ENCODE results near the gene HSPG2. TPM values are rescaled to one million over a fixed set of nuclear protein-coding genes. Genes with fewer than 3 reads are reported as not detected.

Gene HSPG2
- total and polyA plus RNA-seq, 9 of the 15 experiments (the other 6 are each of a cell fraction or from before 2014, with no cell fraction given): 0.14 to 160 (median 15.7) TPM

- TF ChIP-seq ZNF589 (CRISPR knock-in tag; IDR thresholded peaks at IDR 0.05; ENCODE audit: low read depth) (peak; percentile 45; the same call in 1 of the 2 replicates), CBFA2T2 (conservative IDR thresholded peaks at IDR 0.05) (peak; percentile 86), ZNF445 (CRISPR knock-in tag; IDR thresholded peaks at IDR 0.05; ENCODE audit: low read depth) (no peak), NR2C2 (CRISPR knock-in tag; IDR thresholded peaks at IDR 0.05) (no peak), NR2C2 (tag; IDR thresholded peaks at IDR 0.05) (no peak), MAFK (IDR thresholded peaks at IDR 0.05; ENCODE audit: low read length) (0 out of 2 replicates have a peak, but pooled peaks have one; percentile 7), FOXM1 (IDR thresholded peaks at IDR 0.05; ENCODE audit: low read depth) (peak; percentile 45; the same call in 1 of the 2 replicates), FOXM1 (CRISPR knock-in tag; IDR thresholded peaks at IDR 0.05; ENCODE audit: low read depth) (no peak), ARID1B (IDR thresholded peaks at IDR 0.05) (peak; percentile 89), TARDBP (IDR thresholded peaks at IDR 0.05) (no peak), RBM39 (optimal IDR thresholded peaks at IDR 0.05; ENCODE audit: low read depth, low read length) (peak; percentile 57), CTBP1 (IDR thresholded peaks at IDR 0.05; ENCODE audit: borderline replicate concordance) (peak; percentile 16; the same call in 1 of the 2 replicates), CBFA2T3 (IDR thresholded peaks at IDR 0.05) (peak; percentile 93), RB1 (IDR thresholded peaks at IDR 0.05; ENCODE audit: low read depth) (no peak; the same call in 1 of the 2 replicates), GATA2 (CRISPR knock-in tag; IDR thresholded peaks at IDR 0.05) (peak; percentile 76), ZEB2 (IDR thresholded peaks at IDR 0.05) (no peak), HDAC1 (IDR thresholded peaks at IDR 0.05) (0 out of 4 replicates have a peak, but pooled peaks of 1 of the 2 experiments have one; percentile 50), HMBOX1 (IDR thresholded peaks at IDR 0.05) (peak; percentile 61), SMARCA4 (IDR thresholded peaks at IDR 0.05) (peak; percentile 68), ZNF57 (CRISPR knock-in tag; IDR thresholded peaks at IDR 0.05) (no peak), PRMT5 (CRISPR knock-in tag; IDR thresholded peaks at IDR 0.05) (no peak), NFIC (IDR thresholded peaks at IDR 0.05) (peak; percentile 43), ZNF639 (CRISPR knock-in tag; conservative IDR thresholded peaks at IDR 0.05 in 1 of 2, IDR thresholded peaks at IDR 0.05 in 1 of 2) (0 out of 4 replicates have a peak, but pooled peaks of 1 of the 2 experiments have one; percentile 27)
- TF ChIP-seq, protein P1, sequence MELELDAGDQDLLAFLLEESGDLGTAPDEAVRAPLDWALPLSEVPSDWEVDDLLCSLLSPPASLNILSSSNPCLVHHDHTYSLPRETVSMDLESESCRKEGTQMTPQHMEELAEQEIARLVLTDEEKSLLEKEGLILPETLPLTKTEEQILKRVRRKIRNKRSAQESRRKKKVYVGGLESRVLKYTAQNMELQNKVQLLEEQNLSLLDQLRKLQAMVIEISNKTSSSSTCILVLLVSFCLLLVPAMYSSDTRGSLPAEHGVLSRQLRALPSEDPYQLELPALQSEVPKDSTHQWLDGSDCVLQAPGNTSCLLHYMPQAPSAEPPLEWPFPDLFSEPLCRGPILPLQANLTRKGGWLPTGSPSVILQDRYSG (tag; conservative IDR thresholded peaks at IDR 0.05; ENCODE audit: low read depth): peak; percentile 44; the same call in 1 of the 2 replicates
- TF ChIP-seq, protein P2, sequence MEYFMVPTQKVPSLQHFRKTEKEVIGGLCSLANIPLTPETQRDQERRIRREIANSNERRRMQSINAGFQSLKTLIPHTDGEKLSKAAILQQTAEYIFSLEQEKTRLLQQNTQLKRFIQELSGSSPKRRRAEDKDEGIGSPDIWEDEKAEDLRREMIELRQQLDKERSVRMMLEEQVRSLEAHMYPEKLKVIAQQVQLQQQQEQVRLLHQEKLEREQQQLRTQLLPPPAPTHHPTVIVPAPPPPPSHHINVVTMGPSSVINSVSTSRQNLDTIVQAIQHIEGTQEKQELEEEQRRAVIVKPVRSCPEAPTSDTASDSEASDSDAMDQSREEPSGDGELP (CRISPR knock-in tag; IDR thresholded peaks at IDR 0.05; ENCODE audit: borderline replicate concordance): peak; percentile 38; the same call in 1 of the 2 replicates
- TF ChIP-seq, protein P3, sequence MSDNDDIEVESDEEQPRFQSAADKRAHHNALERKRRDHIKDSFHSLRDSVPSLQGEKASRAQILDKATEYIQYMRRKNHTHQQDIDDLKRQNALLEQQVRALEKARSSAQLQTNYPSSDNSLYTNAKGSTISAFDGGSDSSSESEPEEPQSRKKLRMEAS (CRISPR knock-in tag; IDR thresholded peaks at IDR 0.05): peak; percentile 67
These were observed 71.0 kb downstream of the HSPG2 start (continued) for GRCh38 chr1:21865943-21866706.
